H9 (cell line): Measurements from ENCODE around the gene HS3ST6. TPM values are rescaled to one million over a fixed set of nuclear protein-coding genes. Genes with fewer than 3 reads are reported as not detected.

Experiments
- DNase-seq: peaks from one replicate; pipeline ENCODE4 v3.0.0-alpha.2; 2017
- H2AFZ ChIP-seq: one replicate; pipeline ENCODE4 v1.6.1; 2013; ENCODE audit warnings: mild to moderate bottlenecking, low read length, control low read depth, moderate library complexity
- H2AK5ac ChIP-seq: 2 replicates; pipeline ENCODE4 v1.6.1; 2013; ENCODE audit warnings: low read length, control low read depth, mixed read lengths; ENCODE audit not compliant: insufficient read length
- H2BK120ac ChIP-seq: one replicate; pipeline ENCODE4 v1.6.1; 2013; ENCODE audit warnings: low read depth, mild to moderate bottlenecking, low read length, control low read depth, inconsistent platforms; ENCODE audit not compliant: poor library complexity, severe bottlenecking
- H2BK12ac ChIP-seq: 2 replicates; pipeline ENCODE4 v1.6.1; 2013; ENCODE audit warnings: low read length, control low read depth, mixed read lengths, low read depth; ENCODE audit not compliant: insufficient read length
- H2BK15ac ChIP-seq: 2 replicates; pipeline ENCODE4 v1.6.1; 2013; ENCODE audit warnings: low read depth, low read length, control low read depth
- H2BK20ac ChIP-seq: one replicate; pipeline ENCODE4 v1.6.1; 2013; ENCODE audit warnings: low read depth, mild to moderate bottlenecking, low read length, control low read depth, inconsistent platforms; ENCODE audit not compliant: poor library complexity, severe bottlenecking
- H2BK5ac ChIP-seq: 2 replicates; pipeline ENCODE4 v1.6.1; 2013; ENCODE audit warnings: low read length, control low read depth, mixed read lengths; ENCODE audit not compliant: insufficient read length
- H3K14ac ChIP-seq: 2 replicates; pipeline ENCODE4 v1.6.1; 2013; ENCODE audit warnings: low read length, control low read depth; ENCODE audit not compliant: insufficient read depth
- H3K18ac ChIP-seq: 2 replicates; pipeline ENCODE4 v1.6.1; 2013; ENCODE audit warnings: low read depth, mild to moderate bottlenecking, mixed read lengths, low read length, control low read depth; ENCODE audit not compliant: insufficient read length
- H3K23ac ChIP-seq: 2 replicates; pipeline ENCODE4 v1.6.1; 2013; ENCODE audit warnings: low read length, control low read depth, mixed read lengths, low read depth; ENCODE audit not compliant: insufficient read length
- H3K23me2 ChIP-seq: 2 replicates; pipeline ENCODE4 v1.6.1; 2013; ENCODE audit warnings: low read depth, mild to moderate bottlenecking, mixed read lengths, low read length, control low read depth; ENCODE audit not compliant: insufficient read length, poor library complexity, severe bottlenecking
- H3K27ac ChIP-seq: 2 replicates; pipeline ENCODE4 v1.5.1; 2013; ENCODE audit warnings: low read length, control low read depth, mixed read lengths, low read depth; ENCODE audit not compliant: insufficient read length
- H3K27me3 ChIP-seq: 2 replicates; pipeline ENCODE4 v1.6.1; 2013; ENCODE audit warnings: low read length, control low read depth, inconsistent platforms; ENCODE audit not compliant: insufficient read depth
- H3K4ac ChIP-seq: 2 replicates; pipeline ENCODE4 v1.6.1; 2013; ENCODE audit warnings: low read depth, mild to moderate bottlenecking, control low read depth, inconsistent platforms, low read length, moderate library complexity
- H3K4me1 ChIP-seq: 2 replicates; pipeline ENCODE4 v1.6.1; 2013; ENCODE audit warnings: low read length, control low read depth, inconsistent platforms; ENCODE audit not compliant: insufficient read depth
- H3K4me2 ChIP-seq: 2 replicates; pipeline ENCODE4 v1.6.1; 2013; ENCODE audit warnings: low read length, control low read depth, mixed read lengths; ENCODE audit not compliant: insufficient read length, insufficient read depth
- H3K56ac ChIP-seq: 2 replicates; pipeline ENCODE4 v1.6.1; 2013; ENCODE audit warnings: low read depth, mild to moderate bottlenecking, mixed read lengths, low read length, control low read depth; ENCODE audit not compliant: insufficient read length
- H3K79me1 ChIP-seq: 2 replicates; pipeline ENCODE4 v1.6.1; 2013; ENCODE audit warnings: low read depth, mild to moderate bottlenecking, moderate library complexity, low read length, control low read depth, inconsistent platforms; ENCODE audit not compliant: insufficient read depth, poor library complexity, severe bottlenecking
- H3K79me2 ChIP-seq: 2 replicates; pipeline ENCODE4 v1.6.1; 2013; ENCODE audit warnings: low read length, control low read depth, inconsistent platforms; ENCODE audit not compliant: insufficient read depth
- H3K9ac ChIP-seq: 2 replicates; pipeline ENCODE4 v1.6.1; 2013; ENCODE audit warnings: low read length, control low read depth, mixed read lengths; ENCODE audit not compliant: insufficient read length; ENCODE audit errors: extremely low read depth
- H3K9me3 ChIP-seq: one replicate; pipeline ENCODE4 v1.6.1; 2013; ENCODE audit warnings: low read depth, low read length, inconsistent platforms; ENCODE audit not compliant: control insufficient read depth
- H3T11ph ChIP-seq: one replicate; pipeline ENCODE4 v1.6.1; 2013; ENCODE audit warnings: mild to moderate bottlenecking, low read length, control low read depth, inconsistent platforms
- H4K20me1 ChIP-seq: one replicate; pipeline ENCODE4 v1.6.1; 2013; ENCODE audit not compliant: control insufficient read depth, insufficient read length, insufficient read depth
- H4K5ac ChIP-seq: 2 replicates; pipeline ENCODE4 v1.6.1; 2013; ENCODE audit warnings: low read depth, mild to moderate bottlenecking, mixed read lengths, low read length, control low read depth; ENCODE audit not compliant: insufficient read length
- H4K8ac ChIP-seq: replicated peaks from 2 replicates; pipeline ENCODE4 v1.6.1; 2013; ENCODE audit warnings: low read length, control low read depth, mixed read lengths, low read depth; ENCODE audit not compliant: insufficient read length
- H4K91ac ChIP-seq: 2 replicates; pipeline ENCODE4 v1.6.1; 2013; ENCODE audit warnings: low read depth, mild to moderate bottlenecking, moderate library complexity, mixed read lengths, low read length, control low read depth; ENCODE audit not compliant: insufficient read length
- H3K27ac Mint-ChIP-seq, 3 experiments: 2 replicates in 2 of 3; 3 replicates in 1 of 3; pipeline ENCODE4 v1.8.0; 2020 to 2021; ENCODE audit warnings: mixed read lengths in 3 of 3, mild to moderate bottlenecking in 1 of 3, moderate library complexity in 1 of 3
- H3K27me3 Mint-ChIP-seq: 2 replicates; pipeline ENCODE4 v1.8.0; 2021; ENCODE audit warnings: low read depth, mild to moderate bottlenecking, moderate library complexity, mixed read lengths
- H3K36me3 Mint-ChIP-seq, 3 experiments: 2 replicates in 2 of 3; 3 replicates in 1 of 3; pipeline ENCODE4 v1.8.0; 2020 to 2021; ENCODE audit warnings: low read depth in 3 of 3, mixed read lengths in 3 of 3; ENCODE audit not compliant: insufficient read depth in 1 of 3
- H3K4me1 Mint-ChIP-seq, 2 experiments: 2 replicates each; pipeline ENCODE4 v1.8.0; 2020; ENCODE audit warnings: mixed read lengths in 2 of 2
- H3K4me3 Mint-ChIP-seq, 2 experiments: 2 replicates in 1 of 2; 3 replicates in 1 of 2; pipeline ENCODE4 v1.8.0; 2020 to 2021; ENCODE audit warnings: mild to moderate bottlenecking in 2 of 2, mixed read lengths in 2 of 2, moderate library complexity in 1 of 2
- H3K9me3 Mint-ChIP-seq, 2 experiments: 2 replicates in 1 of 2; 3 replicates in 1 of 2; pipeline ENCODE4 v1.8.0; 2020; ENCODE audit warnings: mild to moderate bottlenecking in 2 of 2, mixed read lengths in 2 of 2, moderate library complexity in 1 of 2
- WGBS: extraction: QIAGEN DNeasy Blood & Tissue Kit; methylation state at CpG from one replicate; pipeline ENCODE4 v1.1.7; 2013; ENCODE audit warnings: missing lambda C conversion rate, low lambda C conversion rate, mixed read lengths; ENCODE audit not compliant: insufficient read length; ENCODE audit errors: extremely low coverage; 5-methylcytosine and 5-hydroxymethylcytosine counted together
- total RNA-seq: library from RNA; stranded (reverse); gene quantifications from 2 replicates; pipeline ENCODE4 v1.2.1, GENCODE V29; 2021
- TF ChIP-seq, protein P1 (sequence below): fragments of 200-600 bp; sonication (generic); conservative IDR thresholded peaks from 3 replicates; pipeline ENCODE4 v1.8.0; 2021; ENCODE audit warnings: antibody characterized with exemption, mild to moderate bottlenecking

The HS3ST6 gene
- total RNA-seq, 1 experiment from 2014 or later = not detected

DNA sequence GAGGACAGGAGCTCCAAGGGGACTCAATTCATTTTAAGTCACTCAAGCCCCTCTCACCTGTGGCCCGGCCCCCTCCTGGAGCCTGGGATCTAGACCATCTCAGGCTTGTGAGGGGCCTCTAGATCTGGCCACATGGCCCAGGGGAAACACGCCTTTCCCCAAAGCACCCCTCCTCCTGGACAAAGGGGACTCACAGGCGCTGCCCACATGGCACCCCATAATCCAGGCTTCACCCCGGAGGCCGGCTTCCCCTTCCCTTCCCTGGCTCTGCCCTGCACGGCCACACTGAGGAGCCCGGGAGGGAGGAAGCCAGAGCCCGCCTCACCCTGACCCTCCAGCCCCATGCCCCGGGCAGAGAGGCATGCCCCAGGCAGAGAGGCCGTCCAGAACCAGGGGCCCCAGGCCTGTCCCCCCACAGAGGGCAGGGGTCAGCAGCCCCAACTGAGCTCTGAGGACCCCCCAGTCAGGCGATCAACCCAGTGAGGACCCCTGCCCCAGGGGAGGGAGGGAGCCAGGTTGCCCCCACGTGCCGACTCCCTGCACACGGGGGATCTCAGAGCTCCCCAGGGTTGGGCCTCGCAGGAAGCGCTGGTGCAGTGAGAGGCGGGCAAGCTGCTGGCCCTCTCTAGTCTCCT lies 10.9 kb downstream of the HS3ST6 start:
- no peak overlapping the region for H3K9ac ChIP-seq
- no peak overlapping the region for H3K14ac ChIP-seq
- no peak overlapping the region for H4K8ac ChIP-seq
- Mint-ChIP-seq H3K9me3 (no peaks in the 10 kb centered on the region; a peak in 1 of 5 replicates), H3K4me3 (no peak overlapping the region), H3K4me1 (peaks cover 0 to 22% of the 10 kb centered on the region in 2 experiments; a peak in 2 of 4 replicates), H3K27me3 (peaks cover 28% of the 10 kb centered on the region), H3K36me3 (no peaks in the 10 kb centered on the region; a peak in 1 of 7 replicates), H3K27ac (no peak overlapping the region)
- H3K18ac ChIP-seq = no peak overlapping the region
- no peak overlapping the region for H3K56ac ChIP-seq
- no peak overlapping the region for H2BK20ac ChIP-seq
- no peak overlapping the region for H2AK5ac ChIP-seq
- no peak overlapping the region for H2AFZ ChIP-seq
- H3K79me1 ChIP-seq = no peaks in the 10 kb centered on the region
- H3K23ac ChIP-seq = no peak overlapping the region
- no peak overlapping the region for H3K4me2 ChIP-seq
- no peak overlapping the region for H2BK120ac ChIP-seq
- H3T11ph ChIP-seq = no peak overlapping the region
- no peak overlapping the region for H3K4ac ChIP-seq
- H4K20me1 ChIP-seq = no peaks in the 10 kb centered on the region
- H3K79me2 ChIP-seq = no peaks in the 10 kb centered on the region
- H4K91ac ChIP-seq = no peak overlapping the region
- H3K9me3 ChIP-seq = no peaks in the 10 kb centered on the region
- H3K23me2 ChIP-seq = no peaks in the 10 kb centered on the region
- TF ChIP-seq, protein P1, sequence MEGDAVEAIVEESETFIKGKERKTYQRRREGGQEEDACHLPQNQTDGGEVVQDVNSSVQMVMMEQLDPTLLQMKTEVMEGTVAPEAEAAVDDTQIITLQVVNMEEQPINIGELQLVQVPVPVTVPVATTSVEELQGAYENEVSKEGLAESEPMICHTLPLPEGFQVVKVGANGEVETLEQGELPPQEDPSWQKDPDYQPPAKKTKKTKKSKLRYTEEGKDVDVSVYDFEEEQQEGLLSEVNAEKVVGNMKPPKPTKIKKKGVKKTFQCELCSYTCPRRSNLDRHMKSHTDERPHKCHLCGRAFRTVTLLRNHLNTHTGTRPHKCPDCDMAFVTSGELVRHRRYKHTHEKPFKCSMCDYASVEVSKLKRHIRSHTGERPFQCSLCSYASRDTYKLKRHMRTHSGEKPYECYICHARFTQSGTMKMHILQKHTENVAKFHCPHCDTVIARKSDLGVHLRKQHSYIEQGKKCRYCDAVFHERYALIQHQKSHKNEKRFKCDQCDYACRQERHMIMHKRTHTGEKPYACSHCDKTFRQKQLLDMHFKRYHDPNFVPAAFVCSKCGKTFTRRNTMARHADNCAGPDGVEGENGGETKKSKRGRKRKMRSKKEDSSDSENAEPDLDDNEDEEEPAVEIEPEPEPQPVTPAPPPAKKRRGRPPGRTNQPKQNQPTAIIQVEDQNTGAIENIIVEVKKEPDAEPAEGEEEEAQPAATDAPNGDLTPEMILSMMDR = no peak
- WGBS = no CpG with 5 or more reads among the region's 17 CpGs
- DNase-seq = peak; percentile 27
- H3K27ac ChIP-seq = no peak overlapping the region
- no peak overlapping the region for H4K5ac ChIP-seq
- no peaks in the 10 kb centered on the region for H3K27me3 ChIP-seq
- H3K4me1 ChIP-seq = no peaks in the 10 kb centered on the region; the same call in 1 of the 2 replicates
- H2BK12ac ChIP-seq = no peak overlapping the region
- no peak overlapping the region for H2BK5ac ChIP-seq
- no peak overlapping the region for H2BK15ac ChIP-seq
